Ramos (cell line): ENCODE data around the gene KLRG1.

ENCODE experiments used
- in situ Hi-C: fragments of 300-500 bp; cut with MboI; formaldehyde crosslinking; loops from one replicate; pipeline ENCODE4 v1.14.3; 2022; ENCODE audit warnings: low sequenced_read_pairs; ENCODE audit not compliant: unreplicated experiment

The KLRG1 gene

DNA sequence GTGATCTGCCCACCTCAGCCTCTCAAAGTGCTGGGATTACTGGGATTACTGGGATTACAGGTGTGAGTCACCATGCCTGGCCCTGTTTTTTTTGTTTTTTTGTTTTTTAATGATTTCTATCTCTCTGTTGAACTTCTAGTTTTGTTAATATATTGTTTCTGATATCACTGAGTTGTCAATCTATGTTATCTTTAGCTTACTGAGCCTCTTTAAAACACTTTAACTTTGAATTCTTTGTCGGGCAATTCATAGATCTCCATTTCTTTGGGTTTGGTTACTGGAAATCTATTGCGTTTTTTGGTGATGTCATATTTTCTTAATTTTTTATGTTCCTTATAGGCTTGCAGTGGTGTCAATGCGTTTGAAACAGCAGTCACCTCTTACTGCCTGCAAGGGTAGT is 9.2 kb upstream of the KLRG1 start:
- in situ Hi-C loops = no loop called here

DNA sequence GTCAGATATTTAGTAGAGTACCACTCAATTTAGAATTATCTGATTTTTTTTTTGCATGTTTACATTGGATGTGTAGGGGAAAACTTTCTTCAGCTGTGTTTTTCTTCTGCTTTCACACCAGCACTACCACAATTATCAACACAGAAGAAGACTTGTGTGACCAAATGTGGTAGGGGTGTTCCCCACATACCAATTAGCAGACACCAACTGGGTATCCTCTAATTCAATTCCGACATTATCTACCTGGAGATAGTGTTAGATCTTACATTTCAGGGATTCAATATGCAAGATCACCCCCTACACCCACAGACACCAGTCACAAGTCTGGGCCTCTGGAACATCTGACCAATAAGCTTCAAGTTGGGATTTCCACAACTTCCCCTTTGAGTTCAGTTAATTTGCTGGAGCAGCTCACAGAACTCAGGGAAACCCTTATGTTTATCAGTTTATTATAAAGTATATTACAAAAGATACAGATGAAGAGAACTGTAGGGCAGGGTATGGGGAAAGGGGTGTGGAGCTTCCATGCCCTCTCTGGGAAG is 4.1 kb upstream of the KLRG1 start:
- in situ Hi-C loops = no loop called here

DNA sequence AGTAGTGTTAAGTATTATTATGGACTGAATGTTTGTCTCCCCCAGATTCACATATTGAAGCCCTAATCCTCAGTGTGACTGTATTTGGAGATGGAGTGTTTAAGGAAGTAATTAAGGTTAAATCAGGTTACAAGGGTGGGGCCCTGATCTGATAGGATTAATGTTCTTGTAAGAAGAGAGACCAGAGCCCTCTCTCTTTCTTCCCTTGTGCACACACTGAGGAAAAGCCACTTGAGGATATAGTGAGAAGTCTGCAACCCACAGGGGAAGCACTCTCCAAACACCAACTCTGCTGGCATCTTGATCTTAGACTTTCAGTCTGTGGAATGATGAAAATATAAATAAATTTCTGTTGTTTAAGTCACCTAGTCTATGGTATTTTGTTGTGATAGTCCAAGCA is 2.2 kb upstream of the KLRG1 start:
- in situ Hi-C loops = no loop called here

DNA sequence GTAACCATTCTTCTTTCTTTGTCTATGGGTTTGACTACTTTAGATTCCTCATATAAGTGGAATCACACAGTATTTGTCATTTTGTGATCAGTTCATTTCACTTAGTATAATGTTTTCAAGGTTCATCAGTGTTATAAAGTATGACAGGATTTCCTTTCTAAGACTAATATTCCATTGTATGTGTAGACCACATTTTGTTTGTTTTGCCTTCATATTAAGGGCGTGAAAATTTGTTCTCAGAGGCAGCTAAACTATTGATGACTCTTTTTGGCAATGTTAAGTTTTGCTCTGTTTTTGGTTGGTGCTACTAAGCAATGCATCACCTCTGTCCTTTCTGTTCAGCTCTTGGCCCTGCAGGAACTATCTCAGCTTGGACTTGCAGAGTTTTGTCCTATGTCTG is 1.7 kb upstream of the KLRG1 start:
- in situ Hi-C loops = no loop called here

DNA sequence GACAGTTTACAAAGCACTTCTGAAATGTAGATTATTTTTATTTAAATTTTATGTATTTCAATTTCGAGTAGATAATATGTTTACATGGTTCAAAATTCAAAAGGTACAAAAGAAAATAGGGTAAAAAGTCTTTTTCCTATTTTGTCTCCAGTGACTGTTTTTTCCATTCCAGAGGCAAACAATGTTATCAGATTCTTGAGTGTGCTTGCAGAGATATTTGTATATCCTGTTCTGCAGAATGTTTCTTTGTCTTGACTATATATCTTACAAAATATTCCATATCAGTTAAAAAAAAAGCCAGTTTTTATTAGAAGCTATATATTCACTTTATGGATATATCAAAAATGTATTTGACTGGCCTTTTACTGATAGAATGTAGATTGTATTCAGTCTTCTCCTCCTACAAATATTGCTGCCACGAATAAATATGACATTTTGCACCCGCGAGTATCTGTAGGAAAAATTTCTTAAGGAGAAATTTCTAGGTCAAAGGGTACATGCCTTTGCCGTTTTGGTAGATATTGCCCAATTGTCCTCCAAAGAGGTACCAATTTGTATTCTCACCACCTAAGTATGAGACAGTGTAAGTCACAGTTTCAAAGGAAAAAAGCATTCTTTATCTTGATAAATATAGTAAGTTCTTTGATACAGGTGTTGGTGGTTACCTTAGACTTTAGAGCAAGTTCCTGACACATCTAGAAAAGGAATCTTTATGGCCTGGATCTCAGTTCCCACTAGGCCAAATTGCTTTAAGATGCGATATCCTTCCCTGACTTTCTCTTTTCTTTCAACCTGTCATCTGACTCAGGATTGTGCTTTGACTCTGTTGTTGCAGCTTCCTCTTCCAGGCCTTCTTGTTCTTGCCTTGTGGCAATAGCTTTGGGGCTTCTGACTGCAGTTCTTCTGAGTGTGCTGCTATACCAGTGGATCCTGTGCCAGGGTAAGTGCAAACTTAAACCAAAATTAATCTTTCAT is 2.3 kb downstream of the KLRG1 start:
- in situ Hi-C loops = no loop called here

DNA sequence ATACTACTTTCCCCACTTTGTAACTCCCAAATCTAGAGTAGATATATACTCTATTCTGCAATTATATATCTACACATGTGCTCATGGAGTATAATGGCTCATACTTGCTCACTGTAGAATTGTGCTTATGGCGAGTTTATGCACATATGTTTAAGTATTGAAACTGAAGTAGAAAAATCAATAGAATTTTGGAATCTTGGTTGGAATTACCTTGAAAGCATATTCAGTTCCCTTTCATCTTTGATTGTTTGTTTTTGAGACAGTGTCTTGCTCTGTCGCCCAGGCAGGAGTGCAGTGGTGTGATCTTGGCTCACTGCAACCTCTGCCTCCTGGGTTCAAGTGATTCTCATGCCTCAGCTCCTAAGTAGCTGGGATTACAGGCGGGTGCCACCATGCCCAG is 4.5 kb downstream of the KLRG1 start:
- in situ Hi-C loops = no loop called here

DNA sequence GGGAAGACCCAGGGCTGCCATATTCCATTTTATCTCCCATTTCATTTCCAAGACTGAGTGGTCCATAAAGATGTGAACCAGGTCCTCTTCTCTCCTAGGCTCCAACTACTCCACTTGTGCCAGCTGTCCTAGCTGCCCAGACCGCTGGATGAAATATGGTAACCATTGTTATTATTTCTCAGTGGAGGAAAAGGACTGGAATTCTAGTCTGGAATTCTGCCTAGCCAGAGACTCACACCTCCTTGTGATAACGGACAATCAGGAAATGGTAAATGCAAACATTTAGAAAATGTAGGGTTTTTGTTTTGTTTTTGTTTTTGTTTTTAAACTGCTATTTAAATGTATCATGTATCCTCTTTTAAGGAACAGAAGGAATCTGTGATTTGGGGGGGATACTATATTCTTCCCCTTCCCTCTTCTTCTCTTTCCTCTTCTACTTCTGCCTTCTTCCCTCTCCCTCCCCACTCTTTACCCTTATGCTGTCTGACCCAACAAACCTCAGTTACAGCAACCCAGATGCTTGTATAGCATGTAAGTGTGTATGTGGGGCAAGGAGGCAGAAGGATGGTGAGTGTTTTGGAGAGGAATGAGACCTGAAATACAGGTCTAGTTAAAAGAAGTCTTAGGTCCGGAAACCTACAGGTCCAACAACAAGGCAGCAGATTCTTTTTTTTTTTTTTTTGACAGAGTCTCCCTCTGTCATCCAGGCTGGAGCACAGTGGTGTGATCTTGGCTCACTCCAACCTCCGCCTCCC is 5.9 kb downstream of the KLRG1 start:
- in situ Hi-C loops = no loop called here

DNA sequence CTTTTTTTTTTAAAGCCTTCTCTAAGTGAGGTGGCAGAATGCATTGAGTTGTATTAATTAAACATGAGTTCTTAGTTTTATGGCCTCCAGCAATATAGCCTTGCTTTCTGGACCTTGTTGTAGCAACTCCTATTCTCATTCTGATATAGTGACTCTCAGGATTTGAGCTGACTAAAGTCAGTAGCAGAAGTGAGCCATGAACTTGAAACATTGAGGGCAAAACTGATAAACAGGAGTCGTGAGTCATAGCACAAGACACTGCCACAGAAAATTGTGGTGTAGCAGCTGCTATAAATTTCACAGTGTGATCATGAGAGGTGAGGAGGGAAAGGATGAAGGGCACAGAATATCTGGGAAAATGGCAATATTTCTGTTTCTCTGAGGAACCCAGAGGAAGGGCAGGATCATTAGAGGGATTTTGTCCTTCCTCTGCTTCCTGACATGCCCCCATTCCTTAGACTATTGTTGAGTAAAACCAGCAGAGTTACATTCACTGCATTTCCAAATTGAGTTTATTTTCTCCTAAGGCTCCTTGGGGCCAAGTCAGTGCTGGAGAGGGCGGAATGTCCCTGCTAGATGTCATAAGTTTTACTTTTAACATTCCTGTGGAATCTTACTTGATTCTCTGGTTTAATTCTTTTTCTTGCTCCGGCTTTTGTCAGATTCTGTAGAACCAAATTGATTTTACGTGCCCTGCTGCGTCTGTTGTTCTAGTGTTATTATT is 7.5 kb downstream of the KLRG1 start:
- in situ Hi-C loops = no loop called here

DNA sequence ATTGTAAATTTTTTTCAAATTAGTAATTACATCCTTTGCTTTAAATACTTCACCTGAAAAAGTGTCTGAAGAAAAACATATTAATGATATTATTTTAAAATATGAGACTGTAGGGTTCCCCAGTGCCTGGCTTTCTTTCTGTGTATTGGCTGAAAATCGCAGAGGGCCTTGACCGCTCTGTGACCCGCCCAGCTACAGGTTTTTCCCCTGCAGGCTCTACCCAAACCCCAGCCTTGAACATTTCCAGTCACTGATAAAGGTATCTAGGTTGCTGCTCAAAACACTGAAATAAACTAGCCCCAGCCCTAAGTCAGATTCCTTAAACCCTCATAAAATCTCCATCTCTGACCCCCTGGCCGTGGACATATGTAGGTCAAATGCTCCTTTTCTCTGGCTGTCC is 11.9 kb downstream of the KLRG1 start:
- in situ Hi-C loops = no loop called here

DNA sequence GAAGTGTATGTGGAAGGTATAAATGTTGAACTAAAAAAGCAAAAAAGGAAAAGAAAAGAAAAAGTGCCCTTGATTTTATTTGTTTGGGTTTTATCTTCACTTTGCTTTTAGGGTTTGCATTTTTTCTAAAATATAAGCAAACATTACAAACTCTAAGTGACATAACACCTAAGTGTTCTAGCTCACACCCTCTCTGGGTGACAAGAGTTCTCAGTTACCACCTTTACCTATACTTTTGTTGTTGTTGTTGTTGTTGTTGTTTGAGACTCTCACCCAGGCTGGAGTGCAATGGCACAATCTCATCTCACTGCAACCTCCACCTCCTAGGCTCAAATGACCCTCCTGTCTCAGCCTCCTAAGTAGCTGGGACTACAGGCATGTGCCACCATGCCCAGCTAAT is 13.0 kb downstream of the KLRG1 start:
- in situ Hi-C loops = no loop called here

DNA sequence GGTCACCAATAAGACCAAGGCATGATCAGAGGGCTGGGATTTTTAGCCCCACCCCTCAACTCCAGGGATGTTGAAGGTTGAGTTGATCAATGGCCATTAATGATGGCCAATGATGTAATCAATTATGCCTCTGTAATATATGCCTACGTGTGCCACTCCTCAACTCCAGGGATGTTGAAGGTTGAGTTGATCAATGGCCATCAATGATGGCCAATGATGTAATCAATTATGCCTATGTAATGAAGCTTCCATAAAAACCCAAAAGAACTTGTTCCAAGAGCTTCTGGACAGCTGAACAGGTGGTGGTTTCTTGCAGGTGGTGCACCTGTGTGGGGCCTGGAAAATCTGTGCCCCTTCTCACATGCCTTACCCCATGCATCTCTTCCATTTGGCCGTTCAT is 33.2 kb downstream of the KLRG1 start:
- in situ Hi-C loops = no loop called here

DNA sequence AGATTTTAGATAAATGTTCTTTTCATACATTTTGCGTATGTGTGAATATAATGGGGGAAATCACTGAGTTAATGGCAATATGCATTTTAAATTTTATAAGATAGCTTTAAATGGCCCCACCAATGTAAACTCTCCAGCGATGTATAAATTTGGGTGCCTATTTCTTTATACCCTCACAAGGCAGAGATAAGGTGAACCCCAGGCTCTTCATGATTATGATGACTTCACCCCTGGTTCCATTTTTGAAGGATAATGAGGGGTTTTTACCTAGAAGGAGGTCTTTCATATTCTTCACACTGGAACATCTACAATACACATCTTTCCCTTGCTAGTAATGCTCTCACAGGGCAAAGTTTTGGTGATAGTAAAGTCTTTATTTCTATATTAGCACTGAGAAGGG is 35.2 kb downstream of the KLRG1 start:
- in situ Hi-C loops = no loop called here

DNA sequence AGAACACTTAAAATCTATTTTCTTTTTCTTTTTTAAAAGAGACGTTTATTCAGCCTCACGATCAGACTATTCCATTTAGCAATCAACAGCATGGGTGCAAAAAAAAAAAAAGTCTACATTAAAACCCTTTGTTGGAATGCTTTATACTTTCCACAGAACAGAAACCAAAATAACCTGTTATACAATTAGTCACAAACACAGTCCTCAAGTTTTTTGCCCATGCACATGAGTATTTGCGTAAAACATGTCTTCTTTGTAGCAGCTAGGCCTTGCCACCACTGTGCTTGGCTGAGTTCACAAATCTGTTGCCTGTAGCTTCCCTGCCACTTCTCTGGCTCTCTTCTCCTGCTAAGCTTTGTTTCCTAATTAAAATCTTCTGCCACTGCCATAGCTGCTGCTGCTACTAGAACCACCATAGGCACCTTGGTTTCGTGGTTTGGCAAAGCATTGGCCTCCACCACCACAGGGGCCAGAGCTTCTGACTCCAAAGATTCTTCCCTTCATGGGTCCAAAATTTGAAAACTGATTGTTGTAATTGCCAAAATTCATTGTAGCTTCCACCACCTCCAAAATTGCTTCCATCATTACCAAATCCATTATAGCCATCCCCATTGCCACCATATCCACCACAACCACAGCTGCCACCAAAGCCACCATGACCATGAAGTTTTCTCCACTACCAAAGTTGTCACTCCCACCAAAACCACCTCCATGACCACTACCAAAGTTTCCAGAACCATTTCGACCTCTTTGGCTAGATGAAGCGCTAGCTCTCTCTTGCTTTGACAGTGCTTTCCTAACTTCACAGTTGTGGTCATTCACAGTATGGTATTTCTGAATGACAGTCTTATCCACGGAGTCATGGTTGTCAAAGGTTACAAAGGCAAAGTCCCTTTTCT is 38.1 kb downstream of the KLRG1 start:
- in situ Hi-C loops = no loop called here

DNA sequence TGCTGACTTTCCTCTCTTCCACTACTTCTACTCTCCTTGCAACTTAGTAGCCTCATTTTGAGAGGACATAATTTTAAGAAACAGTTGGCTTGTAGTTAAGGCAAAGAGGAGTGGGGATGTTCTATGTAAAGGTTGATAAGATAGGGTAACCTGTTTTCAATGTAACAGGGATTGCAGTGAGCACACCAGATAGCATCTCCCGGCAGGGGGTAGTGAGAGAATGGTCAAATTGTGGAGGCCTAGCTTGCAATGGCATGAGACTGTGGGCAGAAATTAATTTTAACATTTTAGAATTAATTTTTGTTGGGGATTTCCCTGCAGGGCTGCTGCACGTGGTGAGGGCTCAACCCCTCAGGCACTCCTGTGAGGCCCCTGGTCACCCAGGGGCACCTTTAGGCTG is 41.4 kb downstream of the KLRG1 start:
- in situ Hi-C loops = no loop called here

DNA sequence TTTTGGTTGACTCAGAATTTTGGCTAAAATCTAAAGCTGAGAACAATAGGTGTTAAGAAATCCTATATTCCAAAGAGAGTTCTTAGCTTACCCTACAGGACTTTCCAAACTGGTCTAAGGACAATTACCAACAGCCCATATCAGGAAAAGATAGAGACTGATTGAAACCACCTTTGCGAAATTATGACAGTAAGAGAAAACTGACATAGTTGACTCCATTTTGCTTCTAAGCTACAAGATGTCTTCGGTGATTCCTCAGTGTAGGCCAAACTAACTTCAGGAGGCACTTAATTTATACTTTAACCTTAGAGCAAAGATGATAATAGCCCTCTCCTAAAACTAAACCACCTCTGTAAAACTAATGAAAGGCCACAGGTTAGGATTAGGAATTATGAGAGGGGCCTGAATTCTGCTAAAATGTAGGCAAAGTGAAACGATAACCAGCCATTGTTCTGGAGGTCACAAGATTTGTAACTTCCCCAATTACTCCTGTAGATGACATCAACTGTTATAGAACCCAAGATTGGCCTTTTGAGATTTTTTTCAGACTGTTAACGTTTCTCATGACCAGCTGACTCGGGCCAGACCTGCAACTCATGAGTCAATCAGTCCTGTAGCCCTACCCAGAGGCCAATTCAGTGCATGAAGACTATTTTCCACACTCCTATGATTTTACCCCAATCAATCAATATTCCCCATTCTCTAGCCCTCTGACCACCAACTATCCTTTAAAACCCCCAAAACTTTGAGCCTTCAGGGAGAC is 43.0 kb downstream of the KLRG1 start:
- in situ Hi-C loops = no loop called here

DNA sequence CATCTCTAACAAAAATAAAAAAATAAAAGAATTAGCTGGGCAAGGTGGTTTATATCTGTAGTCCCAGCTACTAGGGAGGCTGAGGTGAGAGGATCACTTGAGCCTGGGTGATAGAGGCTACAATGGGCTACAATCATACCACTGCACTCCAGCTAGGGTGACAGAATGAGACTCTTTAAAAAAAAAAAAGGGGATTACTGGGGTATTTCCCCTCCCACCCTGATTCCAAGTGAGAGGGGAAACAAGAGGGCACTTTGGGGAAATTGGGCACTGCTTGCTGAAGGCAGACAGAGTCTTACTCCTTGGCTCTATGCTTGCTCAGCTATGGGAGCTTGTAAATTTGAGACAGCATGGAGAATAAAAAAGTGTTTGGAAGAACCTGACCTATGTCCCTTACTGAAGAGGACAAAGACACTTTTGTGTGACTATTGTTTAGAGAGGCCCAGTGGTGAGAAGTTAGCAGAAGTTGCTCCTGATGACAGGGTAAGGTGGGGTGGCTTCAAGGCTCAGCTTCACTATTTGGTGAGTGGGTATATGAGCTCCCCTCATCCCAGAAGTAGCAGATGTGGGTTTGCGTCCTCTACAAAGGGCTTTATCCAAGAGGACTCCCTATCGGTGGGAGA is 44.0 kb downstream of the KLRG1 start:
- in situ Hi-C loops = no loop called here

DNA sequence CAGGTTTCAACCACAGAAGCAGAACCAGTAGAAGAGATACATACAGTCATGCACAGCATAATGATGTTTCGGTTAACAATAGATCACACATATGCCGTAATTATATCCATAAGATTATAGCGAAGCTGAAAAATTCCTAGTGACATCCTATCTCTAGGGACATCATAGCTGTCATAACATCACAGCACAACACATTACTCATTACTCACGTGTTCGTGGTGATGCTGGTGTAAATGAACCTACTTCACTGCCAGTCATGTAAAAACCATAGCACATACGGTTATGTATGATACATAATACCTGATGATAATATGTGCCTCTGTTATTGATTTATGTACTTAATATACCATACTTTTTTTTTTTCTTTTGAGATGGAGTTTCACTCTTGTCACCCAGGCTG is 44.7 kb downstream of the KLRG1 start:
- in situ Hi-C loops = no loop called here

DNA sequence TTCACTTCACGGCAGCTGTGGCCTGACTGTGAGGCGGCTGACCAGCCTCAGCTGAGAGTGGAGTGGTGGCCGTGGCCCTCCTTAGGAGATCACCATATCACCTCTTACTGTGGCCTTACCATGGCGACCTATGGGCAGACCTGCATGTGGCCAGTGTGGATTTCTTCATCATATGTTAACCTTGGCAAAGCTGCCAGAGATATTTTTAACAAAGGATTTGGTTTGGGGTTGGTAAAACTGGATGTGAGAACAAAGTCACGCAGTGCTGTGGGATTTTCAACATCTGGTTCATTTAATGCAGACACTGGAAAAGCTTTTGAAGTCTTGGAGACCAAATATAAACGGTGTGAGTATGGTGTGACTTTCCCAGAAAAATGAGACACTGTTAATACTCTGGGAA is 46.9 kb downstream of the KLRG1 start:
- in situ Hi-C loops = no loop called here

DNA sequence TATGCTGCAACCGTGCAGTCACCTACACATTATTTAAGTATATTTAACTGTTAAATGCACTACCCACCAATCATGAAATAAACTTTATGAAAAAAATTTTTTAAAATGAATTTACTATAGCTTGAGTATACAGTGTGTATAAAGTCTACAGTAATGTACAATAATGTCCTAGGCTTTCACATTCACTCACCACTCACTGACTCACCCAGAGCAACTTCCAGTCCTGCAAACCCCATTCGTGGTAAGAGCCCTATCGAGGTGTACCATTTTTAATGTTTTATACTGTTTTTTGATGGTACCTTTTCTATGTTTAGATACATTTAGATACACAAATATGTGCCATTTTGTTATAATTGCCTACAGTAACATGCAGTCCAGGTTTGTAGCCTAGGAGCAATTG is 48.1 kb downstream of the KLRG1 start:
- in situ Hi-C loops = no loop called here
